Activated CD8-positive, alpha-beta memory T cell treated with anti-CD3 and anti-CD28 coated beads, Interleukin-2, amount 50 U/mL, for 24 hours (primary cell): ENCODE results near the gene TMED4.

Source experiments
- DNase-seq: peaks from one replicate; pipeline ENCODE4 v3.0.0-alpha.2; 2020; ENCODE audit errors: extremely low read depth

Gene TMED4

DNA sequence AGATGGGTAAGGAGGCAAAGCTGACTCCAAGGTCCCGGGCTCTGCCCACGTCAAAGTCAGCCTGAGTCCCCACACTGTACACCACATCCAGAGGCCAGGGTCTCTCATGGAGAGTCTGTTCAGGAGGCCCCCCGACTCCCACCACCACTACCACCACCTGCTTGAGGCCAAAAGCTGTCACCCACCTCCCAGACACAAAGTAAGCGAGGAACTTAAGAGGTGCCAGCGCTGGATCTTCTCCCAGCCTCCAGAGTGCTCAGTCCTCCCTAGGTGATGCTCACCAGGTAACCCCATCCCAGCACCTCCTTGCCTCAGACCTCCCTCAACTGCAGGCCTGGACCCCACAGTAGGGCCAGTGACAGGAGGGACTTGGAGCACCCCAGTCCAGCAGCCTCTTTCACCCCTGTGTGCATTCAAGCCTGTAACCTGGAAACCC is 41.4 kb downstream of the TMED4 start:
- DNase-seq: no peak

DNA sequence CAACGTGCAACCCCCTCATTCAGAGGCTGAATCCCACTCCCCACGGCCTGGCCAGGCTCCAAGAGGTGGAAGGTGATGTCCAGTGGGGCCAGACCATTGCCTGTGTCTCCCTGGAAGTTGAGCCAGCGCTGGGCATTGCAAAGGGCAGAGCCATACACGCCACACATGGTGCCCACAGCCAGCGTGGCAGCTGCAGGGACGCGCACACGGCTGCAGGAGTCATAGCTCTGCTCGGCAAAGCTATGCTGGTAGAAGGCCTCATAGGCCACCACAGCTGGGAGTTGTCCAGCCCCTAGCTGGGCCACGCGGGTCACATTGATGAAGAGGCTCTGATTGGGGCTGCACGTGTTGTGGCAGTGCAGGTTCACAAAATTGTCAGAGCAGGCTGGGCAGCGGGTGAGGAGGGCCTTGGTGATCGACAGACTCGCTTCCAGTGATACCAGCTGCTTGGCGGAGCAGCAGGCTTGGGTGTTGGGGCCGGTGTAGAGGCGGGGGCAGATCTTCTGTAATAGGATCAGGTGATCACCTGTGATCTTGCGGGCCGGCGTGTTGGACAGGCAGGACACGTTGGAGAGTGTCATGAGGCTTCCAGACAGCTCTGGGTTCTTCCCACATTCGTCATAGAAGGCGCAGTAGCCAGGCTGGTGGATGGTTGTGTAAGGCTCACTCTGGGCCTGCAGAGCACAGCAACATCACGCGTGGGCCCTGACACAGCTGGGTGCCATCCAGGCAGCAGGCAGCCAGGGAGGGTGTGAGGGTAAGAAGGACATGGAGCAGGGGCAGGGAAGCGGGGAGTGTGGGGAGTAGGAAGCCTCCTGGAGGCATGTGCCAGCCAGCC is 42.1 kb downstream of the TMED4 start:
- no peak for DNase-seq

- no peak for DNase-seq
Observed at GRCh38 chr7:44538798-44539668, 43.0 kb downstream of the TMED4 start.

DNA sequence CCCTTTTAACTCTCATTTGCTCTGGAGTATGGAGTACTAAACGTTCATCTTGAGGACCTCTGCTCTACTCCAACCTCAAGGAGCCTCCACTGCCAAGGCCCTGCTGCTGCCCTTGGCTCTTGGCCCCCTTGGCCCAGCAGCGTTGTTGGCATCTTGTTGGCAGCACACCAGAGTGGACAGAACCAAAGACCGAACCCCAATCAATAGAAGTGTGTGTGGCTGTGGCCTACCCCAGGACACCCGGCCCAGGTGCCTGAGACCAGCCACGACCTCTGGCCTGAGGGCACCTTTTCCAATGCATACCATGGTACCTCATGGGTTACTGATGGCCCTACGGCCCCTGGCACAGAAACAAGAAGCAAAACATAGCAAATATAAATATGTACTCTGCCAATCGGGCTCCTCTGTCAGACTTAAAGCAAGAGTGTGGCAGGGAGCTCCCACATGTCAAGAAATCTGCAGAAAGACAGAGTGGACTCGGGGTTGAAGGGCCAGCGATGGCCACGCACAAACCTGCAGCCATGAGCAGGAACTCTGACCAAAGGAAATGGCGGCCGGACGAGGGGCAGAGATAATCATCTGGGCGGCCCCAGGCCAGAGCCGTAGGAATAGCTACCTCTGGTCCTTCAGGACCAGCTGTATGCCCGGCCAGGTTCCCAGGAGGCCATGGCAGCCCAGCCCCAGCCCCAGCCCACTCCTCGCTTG is 43.8 kb downstream of the TMED4 start:
- no peak for DNase-seq

GRCh38 chr7:44537442-44537841 is 44.6 kb downstream of the TMED4 start:
- DNase-seq: no peak

DNA sequence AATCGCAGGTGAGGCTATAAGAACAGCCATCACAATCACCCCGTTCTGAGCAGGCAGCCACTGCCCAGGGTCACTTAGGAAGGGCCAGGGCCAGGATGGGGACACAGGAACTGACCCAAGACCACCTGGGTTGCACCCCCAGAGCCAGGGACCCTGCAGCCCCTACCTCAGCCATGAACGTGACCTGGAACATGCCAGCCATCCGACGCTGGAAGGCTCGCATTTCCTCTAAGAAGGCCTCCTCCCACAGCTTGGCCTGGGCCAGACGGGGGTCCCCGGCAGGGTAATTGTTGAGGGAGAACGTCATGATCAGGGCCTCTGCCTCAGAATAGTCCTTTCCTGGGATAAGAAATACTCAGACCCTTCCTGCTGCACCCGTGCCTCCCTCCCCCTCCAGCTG is 45.9 kb downstream of the TMED4 start:
- DNase-seq: no peak

- no peak for DNase-seq
Observed at GRCh38 chr7:44535348-44536064, 46.5 kb downstream of the TMED4 start.

DNA sequence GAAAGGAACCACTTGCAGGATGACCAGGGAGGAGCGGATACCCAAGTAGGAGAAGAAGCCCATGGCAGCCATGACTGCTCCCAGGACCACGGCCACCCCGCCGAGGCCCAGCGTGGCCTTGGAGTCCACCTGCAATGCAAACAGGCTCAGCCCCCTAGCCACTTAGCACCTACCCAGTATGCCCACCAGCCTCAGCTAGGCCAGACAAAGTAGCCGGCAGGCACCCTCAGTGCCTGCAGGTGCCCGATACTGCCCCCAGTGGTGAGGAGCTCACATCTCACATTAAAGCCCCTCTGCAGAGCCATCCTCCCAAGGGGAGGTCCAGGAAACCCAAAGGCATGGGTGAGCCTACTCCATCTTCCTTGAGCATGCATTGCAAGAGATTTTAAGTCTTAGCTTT is 47.5 kb downstream of the TMED4 start:
- peak; percentile 2 for DNase-seq

DNA sequence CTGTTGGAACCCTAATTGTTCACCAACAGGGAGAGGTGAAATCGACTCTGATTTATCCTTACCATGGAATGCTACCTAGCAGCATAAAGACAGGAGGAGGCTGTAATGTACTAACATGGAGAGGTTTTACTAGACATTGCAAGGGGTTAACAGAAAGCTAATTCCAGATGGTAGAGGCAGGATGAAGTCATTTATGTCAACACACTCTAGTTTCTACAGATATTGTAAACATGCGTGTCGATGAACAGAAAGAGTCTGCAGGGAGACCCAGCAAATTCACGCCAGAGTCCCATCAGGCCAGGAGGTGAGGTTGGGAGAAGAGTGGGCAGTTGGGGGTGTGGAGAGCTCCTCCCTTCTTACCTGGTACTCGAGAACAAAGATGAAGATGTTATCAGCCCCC is 47.9 kb downstream of the TMED4 start:
- DNase-seq: no peak

DNA sequence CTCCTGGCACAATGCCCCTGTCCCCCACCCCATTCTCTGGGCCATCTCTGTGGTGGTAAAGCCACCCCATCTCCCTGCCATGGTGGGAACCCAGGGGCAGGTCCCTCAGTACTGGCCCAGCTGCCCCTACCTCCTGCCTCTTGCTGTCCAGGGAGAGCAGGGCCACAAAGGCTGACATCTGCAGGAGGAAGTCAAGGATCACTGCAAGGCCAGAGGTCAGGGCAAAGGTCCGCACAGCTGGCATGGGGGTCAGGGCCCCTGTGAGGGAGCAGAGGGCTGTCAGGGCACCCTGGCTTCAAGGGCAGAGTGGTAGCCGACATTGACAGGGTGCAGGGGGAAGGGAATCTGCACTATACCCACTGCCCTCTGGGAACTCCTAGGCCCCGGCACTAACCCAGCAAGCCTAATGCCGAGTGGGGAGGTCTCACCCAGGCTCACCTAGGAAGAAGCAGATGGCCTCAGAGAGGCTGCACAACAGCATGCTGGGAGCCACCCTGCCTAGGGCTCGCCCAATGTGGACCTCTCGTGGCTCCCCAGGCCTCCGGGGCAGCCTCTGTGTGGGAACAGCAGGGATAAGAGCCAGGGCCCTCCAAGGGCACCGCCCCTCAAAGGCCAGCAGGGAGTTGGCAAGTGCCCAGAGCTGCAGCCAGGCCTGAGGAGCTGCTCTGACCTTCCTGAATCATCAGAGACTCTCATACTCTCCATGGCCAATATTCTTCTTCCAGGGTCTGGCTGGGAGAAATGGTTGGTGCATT is 48.6 kb downstream of the TMED4 start:
- no peak for DNase-seq

- no peak for DNase-seq
Observed at GRCh38 chr7:44531421-44532380, 50.3 kb downstream of the TMED4 start.

- no peak for DNase-seq
Observed at GRCh38 chr7:44530990-44531389, 51.0 kb downstream of the TMED4 start.
